OCI-LY3 (cell line): ENCODE results near the gene GNAO1.

ENCODE experiments used
- CTCF ChIP-seq: fragments of 200-600, 300-600 bp; sonication (generic); IDR thresholded peaks from 2 replicates; pipeline ENCODE4 v1.5.1; 2014; ENCODE audit warnings: antibody characterized with exemption, low read length, low read depth
- EZH2phosphoT487 ChIP-seq: fragments of 200-600 bp; shearing (Covaris generic); IDR thresholded peaks from 2 replicates; pipeline ENCODE4 v1.6.1; 2018; ENCODE audit warnings: antibody characterized with exemption, mixed run types, low read depth

- no peak for TF ChIP-seq CTCF
- no peak for TF ChIP-seq EZH2phosphoT487
These were observed at the start of gene GNAO1 for GRCh38 chr16:56191156-56191815.
